Measurements from ENCODE around the gene KRT38.

The KRT38 gene

GRCh38 chr17:41394254-41394996 is 46.4 kb downstream of the KRT38 start:
- Histone ChIP-seq H3K4me3 (ENCODE audit: low read length) (no peak overlapping the region), H3K27ac (ENCODE audit: low read depth, low read length) (no peak overlapping the region), H3K9ac (ENCODE audit: low read depth, low read length) (no peak overlapping the region), H3K4me1 (ENCODE audit: insufficient read depth, low read length) (no peaks in the 10 kb centered on the region), H3K36me3 (ENCODE audit: insufficient read depth, low read length) (no peaks in the 10 kb centered on the region), H3K27me3 (ENCODE audit: insufficient read depth, low read length) (no peaks in the 10 kb centered on the region), H3K9me3 (ENCODE audit: insufficient read depth, low read depth, low read length) (no peaks in the 10 kb centered on the region)
- WGBS: 95% methylated on average over 10 of the region's 10 CpGs

GRCh38 chr17:41393826-41394225 is 47.0 kb downstream of the KRT38 start:
- 94% methylated on average over 10 of the region's 10 CpGs for WGBS
- Histone ChIP-seq H3K27me3 (ENCODE audit: insufficient read depth, low read length) (no peaks in the 10 kb centered on the region), H3K27ac (ENCODE audit: low read depth, low read length) (no peak overlapping the region), H3K4me1 (ENCODE audit: insufficient read depth, low read length) (no peaks in the 10 kb centered on the region), H3K36me3 (ENCODE audit: insufficient read depth, low read length) (no peaks in the 10 kb centered on the region), H3K4me3 (ENCODE audit: low read length) (no peak overlapping the region), H3K9me3 (ENCODE audit: insufficient read depth, low read depth, low read length) (no peaks in the 10 kb centered on the region), H3K9ac (ENCODE audit: low read depth, low read length) (no peak overlapping the region)

- no peaks in the 10 kb centered on the region for H3K9me3 ChIP-seq (ENCODE audit: insufficient read depth, low read depth, low read length)
- H3K27ac ChIP-seq (ENCODE audit: low read depth, low read length): no peak overlapping the region
- no peak overlapping the region for H3K9ac ChIP-seq (ENCODE audit: low read depth, low read length)
- 94% methylated on average over 5 of the region's 5 CpGs for WGBS
- H3K4me3 ChIP-seq (ENCODE audit: low read length): no peak overlapping the region
- no peaks in the 10 kb centered on the region for H3K36me3 ChIP-seq (ENCODE audit: insufficient read depth, low read length)
- H3K27me3 ChIP-seq (ENCODE audit: insufficient read depth, low read length): no peaks in the 10 kb centered on the region
- H3K4me1 ChIP-seq (ENCODE audit: insufficient read depth, low read length): no peaks in the 10 kb centered on the region
Observed at GRCh38 chr17:41393294-41393693, 47.5 kb downstream of the KRT38 start.

GRCh38 chr17:41392278-41392677 is 48.5 kb downstream of the KRT38 start:
- Histone ChIP-seq H3K4me3 (ENCODE audit: low read length) (no peak overlapping the region), H3K27ac (ENCODE audit: low read depth, low read length) (no peak overlapping the region), H3K9me3 (ENCODE audit: insufficient read depth, low read depth, low read length) (no peaks in the 10 kb centered on the region), H3K27me3 (ENCODE audit: insufficient read depth, low read length) (no peaks in the 10 kb centered on the region), H3K9ac (ENCODE audit: low read depth, low read length) (no peak overlapping the region), H3K36me3 (ENCODE audit: insufficient read depth, low read length) (no peaks in the 10 kb centered on the region), H3K4me1 (ENCODE audit: insufficient read depth, low read length) (no peaks in the 10 kb centered on the region)
- WGBS: no CpG with 5 or more reads among the region's 1 CpG

GRCh38 chr17:41391535-41391934 is 49.2 kb downstream of the KRT38 start:
- Histone ChIP-seq H3K9me3 (ENCODE audit: insufficient read depth, low read depth, low read length) (0 out of 2 replicates have a peak, but pooled peaks cover under 1% of the 10 kb centered on the region), H3K27ac (ENCODE audit: low read depth, low read length) (no peak overlapping the region), H3K4me1 (ENCODE audit: insufficient read depth, low read length) (no peaks in the 10 kb centered on the region), H3K9ac (ENCODE audit: low read depth, low read length) (no peak overlapping the region), H3K4me3 (ENCODE audit: low read length) (no peak overlapping the region), H3K27me3 (ENCODE audit: insufficient read depth, low read length) (no peaks in the 10 kb centered on the region), H3K36me3 (ENCODE audit: insufficient read depth, low read length) (no peaks in the 10 kb centered on the region)
- WGBS: 100% methylated on average over 2 of the region's 2 CpGs

GRCh38 chr17:41390411-41390938 is 50.3 kb downstream of the KRT38 start:
- Histone ChIP-seq H3K9me3 (ENCODE audit: insufficient read depth, low read depth, low read length) (0 out of 2 replicates have a peak, but pooled peaks cover 7% of the 10 kb centered on the region), H3K27ac (ENCODE audit: low read depth, low read length) (no peak overlapping the region), H3K4me1 (ENCODE audit: insufficient read depth, low read length) (no peaks in the 10 kb centered on the region), H3K36me3 (ENCODE audit: insufficient read depth, low read length) (no peaks in the 10 kb centered on the region), H3K27me3 (ENCODE audit: insufficient read depth, low read length) (no peaks in the 10 kb centered on the region), H3K4me3 (ENCODE audit: low read length) (no peak overlapping the region), H3K9ac (ENCODE audit: low read depth, low read length) (no peak overlapping the region)
- 89% methylated on average over 7 of the region's 7 CpGs for WGBS

- Histone ChIP-seq H3K27me3 (ENCODE audit: insufficient read depth, low read length) (no peaks in the 10 kb centered on the region), H3K9ac (ENCODE audit: low read depth, low read length) (no peak overlapping the region), H3K27ac (ENCODE audit: low read depth, low read length) (no peak overlapping the region), H3K9me3 (ENCODE audit: insufficient read depth, low read depth, low read length) (0 out of 2 replicates have a peak, but pooled peaks cover 7% of the 10 kb centered on the region), H3K4me1 (ENCODE audit: insufficient read depth, low read length) (no peaks in the 10 kb centered on the region), H3K36me3 (ENCODE audit: insufficient read depth, low read length) (no peaks in the 10 kb centered on the region), H3K4me3 (ENCODE audit: low read length) (no peak overlapping the region)
- 60% methylated on average over 2 of the region's 4 CpGs for WGBS
Observed at GRCh38 chr17:41387670-41388069, 53.1 kb downstream of the KRT38 start.

GRCh38 chr17:41386227-41386626 is 54.6 kb downstream of the KRT38 start:
- Histone ChIP-seq H3K4me3 (ENCODE audit: low read length) (no peak overlapping the region), H3K9me3 (ENCODE audit: insufficient read depth, low read depth, low read length) (0 out of 2 replicates have a peak, but pooled peaks cover 7% of the 10 kb centered on the region), H3K36me3 (ENCODE audit: insufficient read depth, low read length) (no peaks in the 10 kb centered on the region), H3K27me3 (ENCODE audit: insufficient read depth, low read length) (no peaks in the 10 kb centered on the region), H3K4me1 (ENCODE audit: insufficient read depth, low read length) (no peaks in the 10 kb centered on the region), H3K9ac (ENCODE audit: low read depth, low read length) (no peak overlapping the region), H3K27ac (ENCODE audit: low read depth, low read length) (no peak overlapping the region)
- no CpG with 5 or more reads among the region's 1 CpG for WGBS
